HG03159 (cell line): ENCODE data around the gene DNAH6.

Experiments used
- ATAC-seq: cut with Tn5 transposase; IDR thresholded peaks from one replicate; pipeline ENCODE4 v1.9.1; 2021; ENCODE audit warnings: mild to moderate bottlenecking, moderate library complexity; ENCODE audit not compliant: unreplicated experiment

Gene DNAH6

GRCh38 chr2:84830758-84831500, 314.6 kb downstream of the DNAH6 start:
- no peak for ATAC-seq

- ATAC-seq, result peak; percentile 83
Observed at GRCh38 chr2:84832772-84833461, 316.6 kb downstream of the DNAH6 start.

GRCh38 chr2:84833481-84834150, 317.3 kb downstream of the DNAH6 start:
- ATAC-seq, result no peak

- ATAC-seq, result no peak
Observed at GRCh38 chr2:84836215-84836614, 319.9 kb downstream of the DNAH6 start.

GRCh38 chr2:84838434-84839145, 322.3 kb downstream of the DNAH6 start:
- ATAC-seq, result no peak

- ATAC-seq, result no peak
Observed at GRCh38 chr2:84839851-84840250, 323.6 kb downstream of the DNAH6 start.

GRCh38 chr2:84840306-84840705, 324.0 kb downstream of the DNAH6 start:
- ATAC-seq, result no peak

- ATAC-seq, result no peak
Observed at GRCh38 chr2:84841577-84841976, 325.3 kb downstream of the DNAH6 start.

- no peak for ATAC-seq
Observed at GRCh38 chr2:84844141-84844540, 327.8 kb downstream of the DNAH6 start.

- peak; percentile 52 for ATAC-seq
Observed at GRCh38 chr2:84846041-84846663, 329.9 kb downstream of the DNAH6 start.

GRCh38 chr2:84846741-84847142, 330.4 kb downstream of the DNAH6 start:
- no peak for ATAC-seq

- ATAC-seq, result no peak
Observed at GRCh38 chr2:84847326-84848050, 331.2 kb downstream of the DNAH6 start.

- no peak for ATAC-seq
Observed at GRCh38 chr2:84849271-84849952, 333.1 kb downstream of the DNAH6 start.

GRCh38 chr2:84850471-84850870, 334.2 kb downstream of the DNAH6 start:
- no peak for ATAC-seq

GRCh38 chr2:84851876-84852275, 335.6 kb downstream of the DNAH6 start:
- no peak for ATAC-seq

GRCh38 chr2:84854850-84855249, 338.6 kb downstream of the DNAH6 start:
- no peak for ATAC-seq

- ATAC-seq, result no peak
Observed at GRCh38 chr2:84855731-84856130, 339.4 kb downstream of the DNAH6 start.

GRCh38 chr2:84856787-84857186, 340.5 kb downstream of the DNAH6 start:
- ATAC-seq, result peak; percentile 85

- no peak for ATAC-seq
Observed at GRCh38 chr2:84857566-84857965, 341.3 kb downstream of the DNAH6 start.

GRCh38 chr2:84858123-84858522, 341.8 kb downstream of the DNAH6 start:
- ATAC-seq, result no peak
